Measurements from ENCODE around the gene ITGA2.
"Not testable (repeated sequence)": the region's sequence is repeated elsewhere in the genome, so short reads cannot be mapped to it uniquely, and the experiment has no call there.

The ITGA2 gene

GRCh38 chr5:53109443-53110127, 120.4 kb downstream of the ITGA2 start, which contains the start of gene MOCS2:
Gene MOCS2 (minus strand): TSS chr5:53109757. CDS start chr5:53107174, 2,583 bp downstream.
- DNase-seq: peak; percentile 84

- DNase-seq: no peak
These were observed 121.0 kb downstream of the ITGA2 start for GRCh38 chr5:53110156-53110555.

- DNase-seq: no peak
These were observed 122.0 kb downstream of the ITGA2 start for GRCh38 chr5:53111139-53111538.

GRCh38 chr5:53112307-53112706, 123.2 kb downstream of the ITGA2 start:
- DNase-seq: not testable (repeated sequence)

GRCh38 chr5:53112909-53113308, 123.8 kb downstream of the ITGA2 start:
- DNase-seq: no peak

GRCh38 chr5:53113947-53114346, 124.8 kb downstream of the ITGA2 start:
- no peak for DNase-seq

GRCh38 chr5:53114988-53115387, 125.8 kb downstream of the ITGA2 start:
- no peak for DNase-seq

- no peak for DNase-seq
These were observed 127.4 kb downstream of the ITGA2 start for GRCh38 chr5:53116597-53116996.

- no peak for DNase-seq
These were observed 129.7 kb downstream of the ITGA2 start for GRCh38 chr5:53118879-53119278.

GRCh38 chr5:53120165-53120564, 131.0 kb downstream of the ITGA2 start:
- DNase-seq: no peak

- DNase-seq: no peak
These were observed 134.6 kb downstream of the ITGA2 start for GRCh38 chr5:53123702-53124101.

GRCh38 chr5:53126521-53126920, 137.4 kb downstream of the ITGA2 start:
- no peak for DNase-seq

GRCh38 chr5:53127107-53127506, 138.0 kb downstream of the ITGA2 start:
- no peak for DNase-seq

- DNase-seq: no peak
These were observed 139.3 kb downstream of the ITGA2 start for GRCh38 chr5:53128481-53128880.

- no peak for DNase-seq
These were observed 141.1 kb downstream of the ITGA2 start for GRCh38 chr5:53130266-53130665.

- no peak for DNase-seq
These were observed 143.9 kb downstream of the ITGA2 start for GRCh38 chr5:53133020-53133419.
